K562 (cell line): ENCODE data around the gene DDX5. TPM values are rescaled to one million over a fixed set of nuclear protein-coding genes. Genes with fewer than 3 reads are reported as not detected.

Experiments
- HMGN3 ChIP-seq: IDR thresholded peaks from 2 replicates; pipeline ENCODE4 v1.6.1; 2011; ENCODE audit warnings: borderline replicate concordance, low read depth, mild to moderate bottlenecking, mixed read lengths, low read length; ENCODE audit not compliant: insufficient read length; ENCODE audit errors: extremely low read depth
- MAZ ChIP-seq, 2 experiments: fragments of 450-650 bp in 1 of 2; sonication (generic) in 1 of 2; formaldehyde crosslinking; IDR thresholded peaks in 1 of 2; conservative IDR thresholded peaks in 1 of 2; 2 replicates each; pipeline versions ENCODE4 v1.4.0 to v1.5.0; 2020; ENCODE audit warnings: mild to moderate bottlenecking in 1 of 2, missing genetic modification reagents in 1 of 2
- NFE2L1 ChIP-seq: fragments of 450-650 bp; IDR thresholded peaks from 2 replicates; pipeline ENCODE4 v1.6.1; 2016; ENCODE audit warnings: missing genetic modification characterization, low read depth, mild to moderate bottlenecking, missing compliant biosample characterization, moderate library complexity, borderline replicate concordance
- NR3C1 ChIP-seq: sonication (generic); formaldehyde crosslinking; IDR thresholded peaks from 2 replicates; pipeline ENCODE4 v1.8.1; 2022; ENCODE audit warnings: missing genetic modification reagents
- ZNF197 ChIP-seq: fragments of 200-800 bp; sonication (Bioruptor generic); IDR thresholded peaks from 2 replicates; pipeline ENCODE4 v1.6.1; 2016; ENCODE audit warnings: low read depth, missing genetic modification characterization, missing compliant biosample characterization
- ZNF41 ChIP-seq: fragments of 250-450 bp; sonication (Bioruptor Pico); conservative IDR thresholded peaks from 2 replicates; pipeline ENCODE4 v1.4.0; 2020; ENCODE audit warnings: mild to moderate bottlenecking
- polyA plus RNA-seq, 8 experiments: library from polyadenylated mRNA; depleted of rRNA in 4 of 8; stranded (reverse) in 5 of 8; unstranded in 3 of 8; fragments of >200 nt; fragmentation: Nextera tagmentation in 2 of 8; fragmentation: Illumina TruSeq in 1 of 8; extraction: Ambion mirVana in 2 of 8; extraction: Trizol in 1 of 8; gene quantifications; 2 replicates each; pipeline versions ENCODE4 v1.2.1 to v1.2.3, GENCODE V29; 2011 to 2014; ENCODE audit warnings: inconsistent platforms in 1 of 8, missing spikeins in 1 of 8
- total RNA-seq, 7 experiments: library from RNA; depleted of rRNA in 6 of 7; stranded (reverse); fragments of >200 nt in 6 of 7; fragmentation: Illumina TruSeq in 2 of 7; extraction: Trizol in 2 of 7; gene quantifications; 2 replicates each; pipeline versions ENCODE4 v1.2.1 to v1.2.3, GENCODE V29; 2011 to 2021; ENCODE audit warnings: low replicate concordance in 1 of 7
- TF ChIP-seq, protein P1 (sequence below): fragments of 450-650 bp; IDR thresholded peaks from 2 replicates; pipeline ENCODE4 v1.6.1; 2016; ENCODE audit warnings: mild to moderate bottlenecking, moderate library complexity
- TF ChIP-seq, protein P2 (sequence below), 3 experiments: fragments of 200-800 bp in 1 of 3; fragments of 250-450 bp in 1 of 3; fragments of 450-650 bp in 1 of 3; sonication (Bioruptor Pico) in 1 of 3; sonication (Bioruptor generic) in 1 of 3; formaldehyde crosslinking in 1 of 3; IDR thresholded peaks; 2 replicates each; pipeline versions ENCODE4 v1.6.1 to v1.8.0; 2016 to 2022; ENCODE audit warnings: mild to moderate bottlenecking in 2 of 3, missing genetic modification characterization in 2 of 3, missing compliant biosample characterization in 1 of 3, moderate library complexity in 1 of 3
- TF ChIP-seq, protein P3 (sequence below): fragments of 450-650 bp; IDR thresholded peaks from 2 replicates; pipeline ENCODE4 v1.6.1; 2016; ENCODE audit warnings: low read depth, mild to moderate bottlenecking, moderate library complexity

The DDX5 gene
- total and polyA plus RNA-seq, 9 of the 15 experiments (the other 6 are each of a cell fraction or from before 2014, with no cell fraction given) = 306 to 1,639 (median 604) TPM

DNA sequence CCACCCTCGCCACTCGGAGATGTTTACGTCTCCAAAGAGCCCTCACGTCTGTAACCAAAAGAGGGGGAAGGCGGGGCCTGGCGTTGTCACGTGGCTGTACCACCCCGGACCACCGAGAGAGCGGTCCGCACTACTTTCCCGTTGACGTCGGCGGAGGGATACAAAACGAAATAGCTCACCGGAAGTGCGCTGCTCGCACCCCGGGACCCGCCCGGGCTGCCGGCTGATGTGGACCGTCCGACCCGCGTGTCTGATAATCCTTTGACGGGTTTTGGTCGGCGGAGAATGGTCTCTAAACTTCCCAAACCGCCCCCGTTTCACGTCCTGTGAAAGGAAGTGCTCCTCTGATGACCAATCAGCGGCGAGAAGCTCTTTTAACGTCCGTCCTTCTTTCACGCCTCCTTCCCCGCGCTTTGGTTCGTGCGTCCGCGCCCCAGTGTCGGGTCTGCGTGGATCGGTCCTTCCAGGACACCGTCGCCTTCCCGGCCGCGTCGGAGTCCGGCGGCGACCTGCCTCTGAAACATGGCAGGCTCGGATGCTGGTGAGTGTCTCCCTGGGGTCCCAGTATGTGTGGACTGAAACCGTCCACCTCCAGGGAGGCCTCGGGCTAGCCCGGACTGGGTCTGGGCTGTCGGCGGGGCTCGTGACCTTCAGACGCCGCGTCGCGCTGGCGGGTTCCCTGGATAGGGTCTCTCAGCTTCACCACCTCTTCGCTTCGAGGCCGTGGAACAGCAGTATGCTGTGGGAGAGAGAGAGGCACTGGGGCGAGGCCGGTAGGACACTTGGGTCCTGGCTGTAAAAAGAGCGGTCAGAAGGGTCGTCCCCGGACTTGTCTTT is 705 bp upstream of the DDX5 start, which contains the start of gene CEP95 (continued):
- TF ChIP-seq, protein P1, sequence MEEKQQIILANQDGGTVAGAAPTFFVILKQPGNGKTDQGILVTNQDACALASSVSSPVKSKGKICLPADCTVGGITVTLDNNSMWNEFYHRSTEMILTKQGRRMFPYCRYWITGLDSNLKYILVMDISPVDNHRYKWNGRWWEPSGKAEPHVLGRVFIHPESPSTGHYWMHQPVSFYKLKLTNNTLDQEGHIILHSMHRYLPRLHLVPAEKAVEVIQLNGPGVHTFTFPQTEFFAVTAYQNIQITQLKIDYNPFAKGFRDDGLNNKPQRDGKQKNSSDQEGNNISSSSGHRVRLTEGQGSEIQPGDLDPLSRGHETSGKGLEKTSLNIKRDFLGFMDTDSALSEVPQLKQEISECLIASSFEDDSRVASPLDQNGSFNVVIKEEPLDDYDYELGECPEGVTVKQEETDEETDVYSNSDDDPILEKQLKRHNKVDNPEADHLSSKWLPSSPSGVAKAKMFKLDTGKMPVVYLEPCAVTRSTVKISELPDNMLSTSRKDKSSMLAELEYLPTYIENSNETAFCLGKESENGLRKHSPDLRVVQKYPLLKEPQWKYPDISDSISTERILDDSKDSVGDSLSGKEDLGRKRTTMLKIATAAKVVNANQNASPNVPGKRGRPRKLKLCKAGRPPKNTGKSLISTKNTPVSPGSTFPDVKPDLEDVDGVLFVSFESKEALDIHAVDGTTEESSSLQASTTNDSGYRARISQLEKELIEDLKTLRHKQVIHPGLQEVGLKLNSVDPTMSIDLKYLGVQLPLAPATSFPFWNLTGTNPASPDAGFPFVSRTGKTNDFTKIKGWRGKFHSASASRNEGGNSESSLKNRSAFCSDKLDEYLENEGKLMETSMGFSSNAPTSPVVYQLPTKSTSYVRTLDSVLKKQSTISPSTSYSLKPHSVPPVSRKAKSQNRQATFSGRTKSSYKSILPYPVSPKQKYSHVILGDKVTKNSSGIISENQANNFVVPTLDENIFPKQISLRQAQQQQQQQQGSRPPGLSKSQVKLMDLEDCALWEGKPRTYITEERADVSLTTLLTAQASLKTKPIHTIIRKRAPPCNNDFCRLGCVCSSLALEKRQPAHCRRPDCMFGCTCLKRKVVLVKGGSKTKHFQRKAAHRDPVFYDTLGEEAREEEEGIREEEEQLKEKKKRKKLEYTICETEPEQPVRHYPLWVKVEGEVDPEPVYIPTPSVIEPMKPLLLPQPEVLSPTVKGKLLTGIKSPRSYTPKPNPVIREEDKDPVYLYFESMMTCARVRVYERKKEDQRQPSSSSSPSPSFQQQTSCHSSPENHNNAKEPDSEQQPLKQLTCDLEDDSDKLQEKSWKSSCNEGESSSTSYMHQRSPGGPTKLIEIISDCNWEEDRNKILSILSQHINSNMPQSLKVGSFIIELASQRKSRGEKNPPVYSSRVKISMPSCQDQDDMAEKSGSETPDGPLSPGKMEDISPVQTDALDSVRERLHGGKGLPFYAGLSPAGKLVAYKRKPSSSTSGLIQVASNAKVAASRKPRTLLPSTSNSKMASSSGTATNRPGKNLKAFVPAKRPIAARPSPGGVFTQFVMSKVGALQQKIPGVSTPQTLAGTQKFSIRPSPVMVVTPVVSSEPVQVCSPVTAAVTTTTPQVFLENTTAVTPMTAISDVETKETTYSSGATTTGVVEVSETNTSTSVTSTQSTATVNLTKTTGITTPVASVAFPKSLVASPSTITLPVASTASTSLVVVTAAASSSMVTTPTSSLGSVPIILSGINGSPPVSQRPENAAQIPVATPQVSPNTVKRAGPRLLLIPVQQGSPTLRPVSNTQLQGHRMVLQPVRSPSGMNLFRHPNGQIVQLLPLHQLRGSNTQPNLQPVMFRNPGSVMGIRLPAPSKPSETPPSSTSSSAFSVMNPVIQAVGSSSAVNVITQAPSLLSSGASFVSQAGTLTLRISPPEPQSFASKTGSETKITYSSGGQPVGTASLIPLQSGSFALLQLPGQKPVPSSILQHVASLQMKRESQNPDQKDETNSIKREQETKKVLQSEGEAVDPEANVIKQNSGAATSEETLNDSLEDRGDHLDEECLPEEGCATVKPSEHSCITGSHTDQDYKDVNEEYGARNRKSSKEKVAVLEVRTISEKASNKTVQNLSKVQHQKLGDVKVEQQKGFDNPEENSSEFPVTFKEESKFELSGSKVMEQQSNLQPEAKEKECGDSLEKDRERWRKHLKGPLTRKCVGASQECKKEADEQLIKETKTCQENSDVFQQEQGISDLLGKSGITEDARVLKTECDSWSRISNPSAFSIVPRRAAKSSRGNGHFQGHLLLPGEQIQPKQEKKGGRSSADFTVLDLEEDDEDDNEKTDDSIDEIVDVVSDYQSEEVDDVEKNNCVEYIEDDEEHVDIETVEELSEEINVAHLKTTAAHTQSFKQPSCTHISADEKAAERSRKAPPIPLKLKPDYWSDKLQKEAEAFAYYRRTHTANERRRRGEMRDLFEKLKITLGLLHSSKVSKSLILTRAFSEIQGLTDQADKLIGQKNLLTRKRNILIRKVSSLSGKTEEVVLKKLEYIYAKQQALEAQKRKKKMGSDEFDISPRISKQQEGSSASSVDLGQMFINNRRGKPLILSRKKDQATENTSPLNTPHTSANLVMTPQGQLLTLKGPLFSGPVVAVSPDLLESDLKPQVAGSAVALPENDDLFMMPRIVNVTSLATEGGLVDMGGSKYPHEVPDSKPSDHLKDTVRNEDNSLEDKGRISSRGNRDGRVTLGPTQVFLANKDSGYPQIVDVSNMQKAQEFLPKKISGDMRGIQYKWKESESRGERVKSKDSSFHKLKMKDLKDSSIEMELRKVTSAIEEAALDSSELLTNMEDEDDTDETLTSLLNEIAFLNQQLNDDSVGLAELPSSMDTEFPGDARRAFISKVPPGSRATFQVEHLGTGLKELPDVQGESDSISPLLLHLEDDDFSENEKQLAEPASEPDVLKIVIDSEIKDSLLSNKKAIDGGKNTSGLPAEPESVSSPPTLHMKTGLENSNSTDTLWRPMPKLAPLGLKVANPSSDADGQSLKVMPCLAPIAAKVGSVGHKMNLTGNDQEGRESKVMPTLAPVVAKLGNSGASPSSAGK = peak; percentile 93
- TF ChIP-seq HMGN3 (peak; percentile 48), NR3C1 (CRISPR knock-in tag) (no peak), ZNF41 (CRISPR knock-in tag) (no peak), NFE2L1 (tag) (no peak), MAZ (CRISPR knock-in tag; conservative IDR thresholded peaks at IDR 0.05 in 1 of 2, IDR thresholded peaks at IDR 0.05 in 1 of 2) (peak; percentile 43 to 71; a peak in 3 of 4 replicates), ZNF197 (no peak)
- TF ChIP-seq, protein P2, sequence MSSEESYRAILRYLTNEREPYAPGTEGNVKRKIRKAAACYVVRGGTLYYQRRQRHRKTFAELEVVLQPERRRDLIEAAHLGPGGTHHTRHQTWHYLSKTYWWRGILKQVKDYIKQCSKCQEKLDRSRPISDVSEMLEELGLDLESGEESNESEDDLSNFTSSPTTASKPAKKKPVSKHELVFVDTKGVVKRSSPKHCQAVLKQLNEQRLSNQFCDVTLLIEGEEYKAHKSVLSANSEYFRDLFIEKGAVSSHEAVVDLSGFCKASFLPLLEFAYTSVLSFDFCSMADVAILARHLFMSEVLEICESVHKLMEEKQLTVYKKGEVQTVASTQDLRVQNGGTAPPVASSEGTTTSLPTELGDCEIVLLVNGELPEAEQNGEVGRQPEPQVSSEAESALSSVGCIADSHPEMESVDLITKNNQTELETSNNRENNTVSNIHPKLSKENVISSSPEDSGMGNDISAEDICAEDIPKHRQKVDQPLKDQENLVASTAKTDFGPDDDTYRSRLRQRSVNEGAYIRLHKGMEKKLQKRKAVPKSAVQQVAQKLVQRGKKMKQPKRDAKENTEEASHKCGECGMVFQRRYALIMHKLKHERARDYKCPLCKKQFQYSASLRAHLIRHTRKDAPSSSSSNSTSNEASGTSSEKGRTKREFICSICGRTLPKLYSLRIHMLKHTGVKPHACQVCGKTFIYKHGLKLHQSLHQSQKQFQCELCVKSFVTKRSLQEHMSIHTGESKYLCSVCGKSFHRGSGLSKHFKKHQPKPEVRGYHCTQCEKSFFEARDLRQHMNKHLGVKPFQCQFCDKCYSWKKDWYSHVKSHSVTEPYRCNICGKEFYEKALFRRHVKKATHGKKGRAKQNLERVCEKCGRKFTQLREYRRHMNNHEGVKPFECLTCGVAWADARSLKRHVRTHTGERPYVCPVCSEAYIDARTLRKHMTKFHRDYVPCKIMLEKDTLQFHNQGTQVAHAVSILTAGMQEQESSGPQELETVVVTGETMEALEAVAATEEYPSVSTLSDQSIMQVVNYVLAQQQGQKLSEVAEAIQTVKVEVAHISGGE (CRISPR knock-in tag; IDR thresholded peaks at IDR 0.05) = peak; percentile 66 to 90 (median 72); a peak in 5 of 6 replicates
- TF ChIP-seq, protein P3, sequence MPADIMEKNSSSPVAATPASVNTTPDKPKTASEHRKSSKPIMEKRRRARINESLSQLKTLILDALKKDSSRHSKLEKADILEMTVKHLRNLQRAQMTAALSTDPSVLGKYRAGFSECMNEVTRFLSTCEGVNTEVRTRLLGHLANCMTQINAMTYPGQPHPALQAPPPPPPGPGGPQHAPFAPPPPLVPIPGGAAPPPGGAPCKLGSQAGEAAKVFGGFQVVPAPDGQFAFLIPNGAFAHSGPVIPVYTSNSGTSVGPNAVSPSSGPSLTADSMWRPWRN = peak; percentile 27; the same call in 1 of the 2 replicates
